Pons (tissue), 1 donor: Measurements from ENCODE around the gene PNPLA7.
"Not testable (repeated sequence)": the region's sequence is repeated elsewhere in the genome, so short reads cannot be mapped to it uniquely, and the experiment has no call there.

Source experiments
- DNase-seq: peaks from one replicate; pipeline ENCODE4 v3.0.0-alpha.2; 2016; ENCODE audit warnings: low spot score

Gene PNPLA7

DNA sequence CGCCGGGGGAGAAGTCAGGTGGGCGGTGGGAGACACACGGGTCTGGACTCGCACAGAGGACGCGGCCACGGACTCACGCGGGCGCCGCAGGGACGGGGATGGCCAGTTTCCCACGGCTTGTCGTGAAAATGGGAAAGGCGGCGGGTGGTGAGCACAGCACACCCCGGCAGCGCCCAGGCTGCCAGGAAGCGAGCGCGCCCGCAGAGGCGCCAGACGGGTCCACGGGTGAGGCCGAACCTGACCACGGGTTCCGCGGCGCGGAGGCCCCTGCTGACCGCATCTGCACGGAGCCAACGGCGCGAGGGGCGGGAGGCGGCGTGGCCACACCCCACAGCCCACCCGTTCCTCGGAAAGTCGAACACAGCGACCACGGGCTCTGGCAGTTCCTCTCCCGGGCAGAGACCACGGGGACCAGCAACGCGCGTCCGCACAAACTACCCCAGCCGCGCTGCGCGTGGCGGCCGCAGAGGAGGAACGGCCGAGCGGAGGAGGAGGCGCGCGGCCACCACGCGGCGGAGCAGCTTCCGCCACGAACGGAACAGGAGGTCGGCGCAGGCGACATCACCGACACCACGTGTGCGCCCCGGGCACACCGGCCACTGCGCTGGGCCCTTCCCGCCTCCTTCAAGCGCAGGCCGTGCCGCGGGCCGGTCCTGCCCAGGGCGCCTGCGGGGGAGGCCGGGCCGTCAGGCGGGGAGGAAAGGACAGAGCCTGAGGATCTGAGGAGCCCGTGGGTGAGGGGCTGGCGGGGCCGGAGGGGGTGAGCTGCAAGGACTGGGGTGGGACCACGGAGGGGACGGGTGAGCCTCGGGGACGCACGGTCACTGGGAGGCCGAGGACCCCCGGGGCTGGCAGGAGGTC is 132.8 kb downstream of the PNPLA7 start:
- peak; percentile 6 for DNase-seq

DNA sequence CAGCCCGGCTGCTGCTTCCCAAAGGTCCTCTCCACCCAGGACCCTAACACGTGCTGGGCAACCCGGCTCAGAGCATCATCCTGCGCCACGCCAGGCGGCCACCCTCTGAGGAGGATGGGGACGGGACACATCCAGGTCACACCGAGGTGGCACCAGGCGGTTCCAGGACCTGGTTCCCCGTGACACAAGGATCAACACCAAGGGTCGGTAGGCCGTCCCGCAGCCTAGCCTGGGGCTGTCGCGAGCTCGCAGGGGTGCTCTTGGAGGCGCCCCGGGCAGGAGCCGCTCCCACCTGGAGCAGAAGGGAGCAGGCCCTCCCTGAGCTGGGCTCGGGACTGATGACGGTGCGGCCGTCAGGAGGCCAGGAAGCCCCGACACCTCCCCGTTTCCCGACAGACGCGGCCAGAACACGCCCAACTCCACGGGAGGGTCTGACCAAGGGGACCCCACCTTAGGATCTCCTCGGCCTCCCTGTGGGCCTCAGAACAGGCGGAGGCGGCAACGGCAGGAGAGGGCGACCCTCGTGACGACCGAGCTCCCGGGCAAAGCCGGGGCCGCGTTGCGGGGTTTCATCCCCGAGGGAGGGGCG is 133.5 kb downstream of the PNPLA7 start:
- DNase-seq: no peak

DNA sequence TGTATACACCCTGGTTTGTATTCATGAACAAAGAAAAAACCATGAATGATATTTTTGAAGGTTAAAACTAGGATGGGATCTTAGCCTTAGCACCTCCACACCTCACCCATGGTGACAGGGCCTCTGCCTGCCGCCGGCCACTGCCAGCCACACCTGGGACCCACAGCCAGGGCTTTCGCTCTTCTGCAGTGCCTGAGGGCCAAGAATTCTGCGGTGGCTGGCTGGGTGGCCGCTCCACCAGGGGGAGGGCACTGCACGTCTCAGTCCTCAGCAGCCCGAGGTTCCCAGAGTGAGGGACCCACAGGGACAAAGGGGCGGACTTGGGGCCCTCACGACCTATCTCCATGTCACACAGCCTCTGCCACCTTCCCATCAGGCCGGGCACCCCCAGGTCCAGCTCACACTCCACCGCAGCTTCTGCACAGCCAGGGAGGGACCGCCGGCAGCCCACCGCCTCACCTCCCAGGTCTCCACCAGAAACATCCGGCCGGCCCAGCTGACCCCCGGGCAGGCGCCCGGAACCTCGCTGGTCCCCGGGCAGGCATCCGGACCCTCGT is 134.1 kb downstream of the PNPLA7 start:
- DNase-seq: no peak

DNA sequence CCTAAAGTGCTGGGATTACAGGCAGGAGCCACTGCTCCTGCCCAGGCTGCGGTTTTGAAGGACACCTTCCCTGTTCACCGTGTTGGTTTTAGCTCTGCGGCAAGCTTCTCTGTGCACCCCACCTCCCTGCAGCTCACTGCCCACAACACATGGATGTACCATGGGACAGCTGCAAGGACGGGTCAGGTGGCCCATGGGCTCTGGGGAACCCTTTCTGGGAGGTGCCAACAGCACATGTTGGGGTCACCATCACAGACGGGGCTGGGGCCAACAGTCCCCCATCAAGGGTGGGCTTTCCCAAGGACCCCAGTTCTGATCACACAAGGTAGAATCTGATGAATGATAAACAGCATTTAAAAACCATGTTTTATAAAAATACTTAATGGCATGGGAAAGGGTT is 134.8 kb downstream of the PNPLA7 start:
- no peak for DNase-seq

DNA sequence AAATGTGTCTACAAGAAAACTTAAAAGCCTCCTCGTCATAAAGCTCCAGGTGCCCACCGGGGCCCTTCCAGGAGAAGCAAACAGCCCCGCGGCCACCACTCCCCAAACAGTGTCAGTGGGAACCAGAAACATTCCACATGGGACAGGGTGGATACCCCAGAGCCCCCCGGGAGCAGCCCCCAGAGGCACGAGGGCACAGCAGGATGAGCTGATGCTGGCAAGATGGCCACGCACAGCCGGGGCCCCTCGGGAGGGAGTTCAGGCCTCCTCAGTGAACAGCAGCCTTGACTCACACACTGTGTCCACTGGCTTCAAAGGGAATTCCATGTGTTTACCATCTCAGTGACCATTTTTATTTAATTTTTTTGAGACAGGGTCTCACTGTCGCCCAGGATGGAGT is 137.8 kb downstream of the PNPLA7 start:
- no peak for DNase-seq

DNA sequence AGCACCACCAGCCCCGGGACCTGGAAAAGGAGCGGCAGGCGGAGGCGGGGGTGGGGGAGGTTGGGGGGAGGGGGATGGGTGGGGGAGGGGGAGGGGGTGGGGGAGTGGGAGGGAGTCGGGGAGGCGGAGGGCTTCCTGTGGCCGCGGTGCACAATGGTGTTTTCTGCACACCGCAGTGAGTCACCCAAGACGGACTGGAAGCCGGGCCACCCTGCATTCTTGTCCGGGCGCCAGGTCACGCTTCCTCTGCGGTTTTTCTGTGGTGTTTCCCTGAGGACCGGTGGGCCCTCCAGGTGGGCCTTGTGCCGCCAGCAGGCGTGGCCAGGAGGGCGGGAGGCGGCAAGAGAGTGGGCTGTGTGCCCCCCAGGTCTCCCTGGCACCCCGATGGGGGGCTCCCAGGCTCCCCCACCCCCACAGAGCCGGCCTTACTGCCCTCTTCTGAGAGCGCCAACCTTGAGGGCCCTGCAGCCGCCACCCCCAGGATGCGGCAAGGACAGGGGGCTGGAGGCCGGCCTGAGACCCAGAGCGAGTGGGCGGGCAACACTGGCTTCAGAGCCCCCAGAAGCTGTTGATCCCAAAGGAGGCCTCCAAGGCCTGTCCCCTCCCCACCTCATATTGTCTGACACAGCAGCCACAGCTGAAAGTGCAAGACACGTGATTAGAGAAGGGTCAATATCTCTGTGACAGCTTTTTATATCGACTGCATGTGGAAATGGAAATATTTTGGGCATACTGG is 138.4 kb downstream of the PNPLA7 start:
- DNase-seq: no peak

DNA sequence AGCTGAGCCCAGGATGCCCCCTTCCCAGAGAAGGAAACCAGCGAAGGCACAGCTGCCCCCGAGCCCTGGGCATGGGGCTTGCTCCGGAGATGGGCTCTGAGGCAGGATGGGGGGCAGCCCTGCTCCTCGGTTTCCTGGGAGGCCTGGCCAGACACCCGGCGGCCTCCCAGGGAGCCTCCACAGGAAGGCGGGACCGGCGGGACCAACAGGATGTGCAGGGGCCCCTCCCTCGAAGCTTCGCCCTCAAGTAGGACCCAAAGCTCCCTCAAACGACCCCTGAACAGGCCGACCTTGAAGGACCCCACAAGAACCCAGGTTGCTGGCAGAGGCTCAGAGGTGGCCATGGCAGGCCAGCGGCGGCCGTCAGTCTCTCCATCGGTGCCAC is 138.9 kb downstream of the PNPLA7 start:
- DNase-seq: no peak

DNA sequence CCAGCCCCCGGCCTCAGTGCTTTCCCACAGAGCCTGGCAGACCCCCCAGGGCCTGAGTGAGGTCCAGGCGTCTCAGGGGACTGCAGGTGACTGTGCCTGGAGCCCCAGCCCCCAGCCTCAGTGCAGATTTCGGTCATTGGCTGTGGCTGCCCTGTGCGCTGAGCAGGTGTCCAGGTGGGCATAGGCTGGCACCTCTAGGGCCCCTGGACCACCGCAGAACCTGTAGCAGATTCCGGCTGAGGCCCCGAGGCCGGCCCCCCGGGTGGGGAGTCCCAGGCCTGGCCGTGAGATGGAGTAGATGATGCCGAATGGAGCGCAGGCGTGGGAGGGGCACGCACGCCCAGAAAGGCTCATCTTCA is 139.3 kb downstream of the PNPLA7 start:
- no peak for DNase-seq

DNA sequence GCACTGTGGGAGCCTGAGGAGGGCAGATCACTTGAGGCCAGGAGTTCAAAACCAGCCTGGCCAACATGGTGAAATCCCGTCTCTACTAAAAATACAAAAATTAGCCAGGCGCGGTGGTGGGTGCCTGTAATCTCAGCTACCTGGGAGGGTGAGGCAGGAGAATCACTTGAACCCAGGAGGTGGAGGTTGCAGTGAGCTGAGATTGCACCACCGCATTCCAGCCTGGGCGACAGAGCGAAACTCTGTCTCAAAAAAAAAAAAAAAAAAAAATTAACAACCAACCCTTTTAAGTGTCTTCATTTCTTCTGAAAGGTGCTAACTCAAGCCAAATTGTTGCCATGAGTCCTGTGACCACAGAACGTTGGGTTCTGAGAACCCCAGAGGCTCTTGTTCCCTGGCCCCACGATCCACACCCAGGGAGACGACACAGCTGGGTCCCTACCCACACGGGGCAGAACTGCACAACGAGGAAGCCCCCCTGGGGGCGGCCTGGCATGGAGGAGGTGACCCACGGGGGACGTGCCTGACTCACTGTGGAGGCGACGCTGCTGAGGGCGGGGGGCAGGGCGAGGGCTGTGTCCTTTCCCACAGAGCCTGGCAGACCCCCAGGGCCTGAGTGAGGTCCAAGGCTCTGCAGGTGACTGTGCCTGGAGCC is 139.8 kb downstream of the PNPLA7 start:
- not testable (repeated sequence) for DNase-seq
